Effector memory CD4-positive, alpha-beta T cell (primary cell): ENCODE data around the gene NPFF.
"Not testable (repeated sequence)": the region's sequence is repeated elsewhere in the genome, so short reads cannot be mapped to it uniquely, and the experiment has no call there.

ENCODE experiments used
- DNase-seq, 3 donors: peaks; one replicate each; pipeline ENCODE4 v3.0.0-alpha.2; 2020
- H3K27ac ChIP-seq: 2 replicates; pipeline ENCODE4 v1.7.0; 2013; ENCODE audit warnings: mild to moderate bottlenecking, low read length, moderate library complexity; ENCODE audit not compliant: insufficient read depth, poor library complexity, severe bottlenecking
- H3K27me3 ChIP-seq: replicated peaks from 2 replicates; pipeline ENCODE4 v1.7.0; 2013; ENCODE audit warnings: mild to moderate bottlenecking, low read length; ENCODE audit not compliant: insufficient read depth, control insufficient read depth, poor library complexity, severe bottlenecking
- H3K36me3 ChIP-seq: 2 replicates; pipeline ENCODE4 v1.7.0; 2013; ENCODE audit warnings: mild to moderate bottlenecking, low read length, moderate library complexity; ENCODE audit not compliant: control insufficient read depth, insufficient read depth
- H3K4me1 ChIP-seq: 2 replicates; pipeline ENCODE4 v1.7.0; 2013; ENCODE audit warnings: low read length, mild to moderate bottlenecking; ENCODE audit not compliant: control insufficient read depth, insufficient read depth, poor library complexity, severe bottlenecking
- H3K4me3 ChIP-seq: 2 replicates; pipeline ENCODE4 v1.7.0; 2013; ENCODE audit warnings: low read length, low read depth, mild to moderate bottlenecking; ENCODE audit not compliant: insufficient read depth, poor library complexity, severe bottlenecking
- H3K9me3 ChIP-seq: 2 replicates; pipeline ENCODE4 v1.7.0; 2013; ENCODE audit warnings: mild to moderate bottlenecking, low read length, moderate library complexity; ENCODE audit not compliant: control insufficient read depth
- total RNA-seq, 3 donors: gene quantifications; one replicate each; lab custom pipeline; 2026; lab: John Stamatoyannopoulos, UW

The NPFF gene, protein sequence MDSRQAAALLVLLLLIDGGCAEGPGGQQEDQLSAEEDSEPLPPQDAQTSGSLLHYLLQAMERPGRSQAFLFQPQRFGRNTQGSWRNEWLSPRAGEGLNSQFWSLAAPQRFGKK
- total RNA-seq: 0 to 0.19 (median 0.17) reads per million in 3 donors

DNA sequence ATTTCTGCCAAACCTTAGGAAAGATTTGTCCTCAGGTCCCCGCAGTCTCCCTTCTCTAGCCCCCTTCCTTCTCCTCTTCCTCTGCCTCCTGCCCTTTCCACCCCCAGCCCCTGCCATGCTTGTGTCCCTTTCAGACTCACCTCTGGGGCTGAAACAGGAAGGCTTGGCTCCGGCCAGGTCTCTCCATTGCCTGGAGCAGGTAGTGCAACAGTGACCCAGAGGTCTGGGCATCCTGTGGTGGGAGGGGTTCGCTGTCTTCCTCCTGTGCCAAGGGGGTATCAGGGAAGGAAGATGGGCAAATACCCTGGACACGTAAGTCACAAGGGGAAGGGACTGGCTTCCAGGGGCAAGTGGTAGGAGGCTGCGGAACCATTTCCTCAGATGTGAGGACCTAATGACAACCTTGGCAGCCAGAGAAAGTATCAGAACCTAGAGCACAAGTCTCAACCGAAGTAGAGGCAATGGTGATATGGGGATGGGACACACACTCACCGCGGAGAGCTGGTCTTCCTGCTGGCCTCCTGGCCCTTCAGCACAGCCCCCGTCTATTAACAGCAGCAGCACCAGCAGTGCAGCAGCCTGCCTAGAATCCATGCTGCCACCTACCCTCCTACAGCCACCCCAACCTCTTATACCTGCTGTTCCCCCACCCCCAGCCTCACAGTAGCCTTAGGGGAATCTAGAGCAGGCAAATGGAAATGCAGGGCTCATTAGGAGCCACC lies at the start of gene NPFF:
NPFF (minus strand) TSS at position 604 of the 722 bp plus-strand sequence; CDS start at position 594, 10 bp downstream.
- DNase-seq: no peak
- Histone ChIP-seq H3K9me3 (no peaks in the 10 kb centered on the region), H3K27me3 (no peaks in the 10 kb centered on the region), H3K36me3 (peaks cover 31% of the 10 kb centered on the region), H3K27ac (no peak within 1 kb of the TSS), H3K4me1 (peaks cover 6% of the 10 kb centered on the region), H3K4me3 (no peak within 1 kb of the TSS)

DNA sequence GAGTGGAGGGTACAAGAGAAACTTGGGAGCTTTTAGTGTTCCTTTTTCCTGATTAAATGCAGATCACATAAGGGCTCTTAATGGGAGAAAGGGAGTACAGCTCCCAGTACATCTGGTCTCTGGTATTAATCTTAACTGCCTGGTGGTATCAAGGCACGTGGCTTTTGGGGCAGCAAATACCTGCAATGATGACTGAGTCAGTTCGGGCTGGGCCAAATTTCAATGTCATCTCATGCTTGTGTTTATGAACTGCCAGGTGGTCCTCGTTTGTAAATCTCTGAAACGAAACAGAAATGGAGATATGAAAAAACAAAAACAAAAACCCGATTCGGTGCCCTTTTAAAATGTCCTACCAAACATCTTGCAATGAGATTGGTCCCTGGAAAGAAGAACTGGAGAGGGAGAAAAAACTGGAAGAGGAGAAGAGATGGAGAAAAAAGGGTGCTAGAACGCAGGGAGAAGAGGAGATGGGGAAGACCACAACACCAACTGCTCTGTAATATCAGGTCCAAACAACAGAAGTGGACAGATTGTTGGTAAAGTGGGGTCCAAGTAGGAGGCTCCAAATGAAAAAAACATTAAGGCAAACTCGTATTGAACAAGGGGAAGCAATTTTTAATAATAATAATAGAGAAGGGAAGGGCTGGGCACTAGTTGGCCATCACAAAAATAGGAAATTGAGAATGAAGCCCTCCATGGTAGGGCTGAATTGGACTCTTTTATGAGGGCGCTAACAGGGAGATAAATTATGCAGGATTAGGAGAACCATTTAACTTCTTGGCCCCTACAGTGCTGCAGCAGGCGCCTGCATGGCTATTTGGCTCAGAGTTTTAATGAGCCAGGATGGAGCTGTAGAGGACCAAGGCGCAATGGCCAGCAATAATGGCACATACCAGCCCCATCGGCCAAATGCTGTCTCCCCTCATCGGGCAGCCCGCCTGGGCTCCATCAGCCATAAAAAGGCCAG lies 45.4 kb upstream of the NPFF start:
- DNase-seq: no peak
- Histone ChIP-seq H3K27me3 (no peaks in the 10 kb centered on the region), H3K27ac (no peak overlapping the region), H3K36me3 (peaks cover 17% of the 10 kb centered on the region), H3K9me3 (no peaks in the 10 kb centered on the region), H3K4me3 (no peak overlapping the region), H3K4me1 (no peaks in the 10 kb centered on the region)

DNA sequence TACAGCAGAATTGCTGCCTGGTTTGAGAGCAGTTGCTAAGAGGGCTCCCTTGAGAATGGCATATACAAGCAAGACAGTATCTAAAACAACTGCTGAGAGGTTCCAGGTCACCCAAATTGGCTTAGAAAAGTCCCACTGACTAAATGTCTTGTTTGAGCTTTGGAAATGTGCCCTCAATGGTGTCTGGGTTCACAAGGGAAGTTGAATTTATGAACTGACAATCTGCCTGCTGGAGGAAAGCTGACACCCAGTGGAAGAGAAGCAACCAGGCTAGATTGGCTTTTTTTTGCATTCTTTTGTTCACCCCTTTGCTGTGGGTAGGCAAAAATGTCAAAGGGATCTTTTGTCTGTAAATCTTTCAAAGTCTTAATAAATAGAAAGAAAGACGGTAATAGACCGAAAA lies 44.6 kb upstream of the NPFF start:
- DNase-seq: no peak
- Histone ChIP-seq H3K36me3 (peaks cover 17% of the 10 kb centered on the region), H3K27me3 (no peaks in the 10 kb centered on the region), H3K4me3 (no peak overlapping the region), H3K27ac (no peak overlapping the region), H3K4me1 (no peaks in the 10 kb centered on the region), H3K9me3 (no peaks in the 10 kb centered on the region)

DNA sequence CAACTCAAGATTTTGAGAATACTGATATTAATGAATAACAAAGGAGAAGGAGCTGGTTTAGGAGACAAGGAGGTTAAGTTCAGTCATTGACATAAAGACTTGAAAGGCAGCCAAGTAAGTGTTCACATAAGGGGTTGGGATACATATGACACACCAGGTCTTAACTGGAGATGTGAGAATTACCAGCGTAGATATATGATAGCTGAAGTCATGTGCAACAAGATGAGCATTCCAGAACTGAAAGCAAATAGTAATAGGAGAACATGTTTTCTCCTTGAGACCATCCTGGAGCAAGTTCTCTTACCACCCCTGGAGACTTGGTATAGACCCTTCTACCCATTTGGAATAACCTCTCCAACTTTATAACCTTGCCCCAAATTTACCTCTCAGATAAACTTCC lies 43.3 kb upstream of the NPFF start:
- Histone ChIP-seq H3K27me3 (no peaks in the 10 kb centered on the region), H3K27ac (no peak overlapping the region), H3K4me1 (no peaks in the 10 kb centered on the region), H3K4me3 (no peak overlapping the region), H3K9me3 (no peaks in the 10 kb centered on the region), H3K36me3 (peaks cover 17% of the 10 kb centered on the region)
- no peak for DNase-seq

DNA sequence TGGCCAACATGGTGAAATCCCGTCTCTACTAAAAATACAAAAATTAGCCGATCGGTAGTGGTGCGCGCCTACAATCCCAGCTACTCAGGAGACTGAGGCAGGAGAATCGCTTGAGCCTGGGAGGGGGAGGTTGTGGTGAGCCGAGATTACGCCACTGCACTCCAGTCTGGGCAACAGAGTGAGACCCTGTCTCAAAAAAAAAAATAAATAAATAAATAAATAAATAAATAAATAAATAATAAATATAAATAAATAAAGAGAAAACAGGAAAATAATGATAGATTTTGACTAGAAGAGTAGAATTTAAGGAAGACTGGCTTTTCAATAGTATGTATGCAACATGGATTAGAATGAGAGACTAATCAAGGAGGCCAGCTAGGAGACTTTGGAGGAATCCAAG lies 42.8 kb upstream of the NPFF start:
- not testable (repeated sequence) for H3K27me3 ChIP-seq, H3K4me3 ChIP-seq, DNase-seq, H3K27ac ChIP-seq, H3K4me1 ChIP-seq, H3K9me3 ChIP-seq
- peaks cover 17% of the 10 kb centered on the region for H3K36me3 ChIP-seq

DNA sequence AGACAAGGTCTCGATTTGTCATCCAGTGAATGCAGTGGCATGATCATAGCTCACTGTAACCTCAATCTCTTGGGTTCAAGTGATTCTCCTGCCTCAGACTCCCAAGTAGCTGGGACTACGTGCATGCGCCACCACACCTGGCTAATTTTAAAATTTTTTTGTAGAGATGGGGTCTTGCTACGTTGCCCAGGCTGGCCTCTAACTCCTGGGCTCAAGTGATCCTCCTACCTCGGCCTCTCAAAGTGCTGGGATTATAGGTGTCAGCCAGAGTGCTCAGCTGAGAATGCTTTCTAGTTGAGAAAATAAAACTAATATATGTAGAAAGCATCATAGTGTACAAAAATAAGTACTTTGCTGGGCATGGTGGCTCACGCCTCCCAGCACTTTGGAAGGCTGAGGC lies 41.1 kb upstream of the NPFF start:
- not testable (repeated sequence) for DNase-seq, H3K4me1 ChIP-seq, H3K4me3 ChIP-seq, H3K27ac ChIP-seq, H3K9me3 ChIP-seq, H3K27me3 ChIP-seq
- H3K36me3 ChIP-seq: peaks cover 17% of the 10 kb centered on the region

DNA sequence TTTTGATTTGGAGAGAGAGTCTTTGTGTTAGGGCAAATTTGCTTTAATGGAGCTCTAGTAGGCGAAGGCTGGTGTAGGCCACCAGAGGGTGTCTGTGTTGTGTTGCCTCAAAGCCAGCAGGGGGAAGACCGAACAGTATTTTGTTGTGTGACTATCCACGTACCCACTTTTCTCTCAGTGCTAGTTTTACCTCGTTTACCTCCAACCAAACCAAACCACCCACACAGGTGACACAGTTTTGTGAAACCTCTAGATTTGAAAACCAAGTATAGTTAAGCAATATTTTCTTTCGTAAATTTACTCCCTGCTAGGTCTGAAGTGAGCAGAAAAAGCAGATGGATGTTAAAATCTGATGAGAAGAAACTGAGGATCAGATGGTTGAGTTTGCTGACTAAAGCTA lies 36.3 kb upstream of the NPFF start:
- Histone ChIP-seq H3K27ac (peak overlapping the region; percentile 1), H3K4me1 (no peaks in the 10 kb centered on the region), H3K27me3 (no peaks in the 10 kb centered on the region), H3K9me3 (no peaks in the 10 kb centered on the region), H3K36me3 (peaks cover 18% of the 10 kb centered on the region), H3K4me3 (no peak overlapping the region)
- peak in 2 of 3 donors; percentile 1 to 7 for DNase-seq

DNA sequence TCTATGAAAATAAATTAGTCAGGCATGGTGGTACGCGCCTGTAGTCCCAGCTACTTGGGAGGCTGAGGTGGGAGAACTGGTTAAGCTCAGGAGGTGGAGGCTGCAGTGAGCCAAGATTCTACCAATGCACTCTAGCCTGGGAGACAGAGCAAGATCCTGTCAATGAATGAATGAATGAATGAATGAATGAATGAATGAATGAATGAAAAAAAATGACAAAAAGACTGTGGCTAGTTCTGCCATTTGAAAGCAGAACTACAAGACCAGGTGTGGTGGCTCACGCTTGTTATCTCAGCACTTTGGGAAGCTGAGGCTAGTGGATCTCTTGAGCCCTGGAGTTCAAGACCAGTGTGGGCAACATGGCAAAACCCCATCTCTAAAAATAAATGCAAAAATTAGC lies 32.2 kb upstream of the NPFF start:
- Histone ChIP-seq H3K9me3 (no peaks in the 10 kb centered on the region), H3K27ac (no peak overlapping the region), H3K4me3 (no peak overlapping the region), H3K4me1 (no peaks in the 10 kb centered on the region), H3K27me3 (no peaks in the 10 kb centered on the region), H3K36me3 (peaks cover 37% of the 10 kb centered on the region)
- DNase-seq: no peak

DNA sequence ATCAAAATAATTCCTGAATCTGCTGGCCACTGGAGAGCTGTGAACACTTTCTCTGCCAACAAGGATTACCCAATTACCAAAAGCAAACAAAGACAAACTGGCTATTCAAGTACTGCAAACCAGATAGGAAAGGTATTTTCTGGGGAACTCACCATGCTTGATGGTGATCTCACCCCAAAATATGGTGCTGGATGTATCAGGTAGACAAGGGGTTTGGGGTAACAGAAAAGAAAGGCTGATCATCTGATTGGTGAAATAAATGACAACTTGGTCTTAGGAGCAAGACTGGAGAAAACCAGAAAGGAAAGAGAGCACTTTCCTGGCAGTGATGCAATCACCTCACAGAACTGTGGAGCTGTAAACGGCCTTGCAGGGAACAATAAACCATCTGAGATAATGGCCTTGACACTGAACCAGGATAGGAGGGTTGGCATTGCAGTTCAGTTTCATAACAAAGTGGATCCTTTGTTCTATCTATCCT lies 31.0 kb upstream of the NPFF start:
- DNase-seq: no peak
- H3K36me3 ChIP-seq: peaks cover 48% of the 10 kb centered on the region
- no peak overlapping the region for H3K27ac ChIP-seq
- H3K9me3 ChIP-seq: no peaks in the 10 kb centered on the region
- no peaks in the 10 kb centered on the region for H3K4me1 ChIP-seq
- no peak overlapping the region for H3K4me3 ChIP-seq
- no peaks in the 10 kb centered on the region for H3K27me3 ChIP-seq
